GM12872 (cell line): ENCODE data around the gene LTBP4.

Source experiments
- CTCF ChIP-seq: IDR thresholded peaks from 3 replicates; pipeline ENCODE4 v1.5.1; 2011; ENCODE audit warnings: low read depth, mild to moderate bottlenecking, low read length, moderate library complexity; ENCODE audit not compliant: insufficient read depth

The LTBP4 gene

GRCh38 chr19:40617961-40618360 lies 16.8 kb downstream of the LTBP4 start:
- no peak for TF ChIP-seq CTCF

DNA sequence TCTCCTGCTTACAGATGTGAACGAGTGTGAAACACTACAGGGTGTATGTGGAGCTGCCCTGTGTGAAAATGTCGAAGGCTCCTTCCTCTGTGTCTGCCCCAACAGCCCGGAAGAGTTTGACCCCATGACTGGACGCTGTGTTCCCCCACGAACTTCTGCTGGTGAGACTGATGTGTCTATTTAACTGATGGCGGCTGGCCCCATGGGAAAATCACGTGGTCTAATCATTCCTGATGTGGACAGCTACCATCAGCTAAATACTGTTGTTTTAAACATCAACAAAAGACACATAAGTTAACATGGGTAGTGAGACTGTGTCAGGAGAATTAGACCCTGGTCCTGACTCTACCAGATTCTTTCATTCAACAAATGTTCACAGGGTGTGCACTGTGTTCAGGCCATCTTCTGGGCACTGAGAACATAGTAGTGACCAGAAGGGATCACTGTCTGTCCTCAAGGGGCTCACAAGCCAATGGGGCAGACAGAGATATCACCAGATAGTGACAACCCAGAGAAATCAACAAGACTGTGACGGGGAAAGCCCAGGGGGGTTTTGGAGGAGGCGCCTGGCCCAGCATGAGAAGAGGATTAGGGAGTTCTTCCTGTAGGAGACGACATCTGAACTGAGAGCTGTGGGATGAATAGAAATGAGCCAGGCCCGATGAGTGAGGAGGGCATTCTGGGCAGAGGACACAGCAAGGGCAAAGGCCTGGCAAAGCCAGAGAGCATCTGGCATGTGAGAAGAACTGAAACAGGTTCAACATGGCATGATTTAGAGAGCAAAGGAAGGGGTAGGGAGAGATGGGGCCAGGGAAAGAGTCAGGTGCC lies 18.4 kb downstream of the LTBP4 start:
- no peak for TF ChIP-seq CTCF

DNA sequence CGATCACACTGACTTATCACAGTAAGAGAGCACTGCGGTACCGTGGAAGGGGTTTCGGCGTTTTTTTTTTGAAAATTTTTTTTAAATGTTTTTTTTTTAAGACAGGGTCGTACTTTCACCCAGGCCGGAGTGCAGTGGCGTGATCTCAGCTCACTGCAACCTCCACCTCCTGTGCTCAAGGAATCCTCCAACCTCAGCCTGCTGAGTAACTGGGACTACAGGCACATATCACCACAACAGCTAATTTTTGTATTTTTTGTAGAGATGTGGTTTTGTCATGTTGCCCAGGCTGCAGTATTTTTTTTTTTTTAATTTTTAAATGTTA lies 19.0 kb downstream of the LTBP4 start:
- TF ChIP-seq CTCF: no peak

- no peak for TF ChIP-seq CTCF
Observed at GRCh38 chr19:40621283-40621682, 20.1 kb downstream of the LTBP4 start.

DNA sequence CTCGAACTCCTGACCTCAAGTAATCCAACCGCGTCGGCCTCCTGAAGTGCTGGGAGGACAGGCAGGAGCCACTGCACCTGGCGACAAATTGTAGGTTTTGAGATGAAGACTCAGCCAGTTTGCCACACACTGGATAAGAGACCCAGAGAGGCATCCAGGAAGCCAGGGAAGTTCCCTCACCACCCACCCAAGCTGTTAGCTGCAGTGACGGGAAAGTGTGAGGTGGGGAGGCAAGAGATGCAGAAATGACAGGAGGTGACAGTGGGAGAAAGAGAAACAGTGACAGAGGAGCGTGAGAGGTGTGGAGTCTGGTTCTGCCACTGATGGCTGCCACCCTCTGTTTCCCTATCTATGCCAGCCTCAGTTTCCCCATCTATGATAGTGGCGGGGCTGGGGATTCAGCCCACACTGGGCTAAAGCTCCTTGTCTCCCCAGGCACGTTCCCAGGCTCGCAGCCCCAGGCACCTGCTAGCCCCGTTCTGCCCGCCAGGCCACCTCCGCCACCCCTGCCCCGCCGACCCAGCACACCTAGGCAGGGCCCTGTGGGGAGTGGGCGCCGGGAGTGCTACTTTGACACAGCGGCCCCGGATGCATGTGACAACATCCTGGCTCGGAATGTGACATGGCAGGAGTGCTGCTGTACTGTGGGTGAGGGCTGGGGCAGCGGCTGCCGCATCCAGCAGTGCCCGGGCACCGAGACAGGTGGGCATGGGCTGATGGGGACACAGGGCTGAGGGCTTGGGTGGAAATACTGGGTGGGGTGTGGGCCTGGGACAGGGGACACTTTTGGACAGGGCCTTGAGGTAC lies 21.0 kb downstream of the LTBP4 start:
- no peak for TF ChIP-seq CTCF

GRCh38 chr19:40622773-40623075 lies 21.6 kb downstream of the LTBP4 start:
- TF ChIP-seq CTCF: no peak

DNA sequence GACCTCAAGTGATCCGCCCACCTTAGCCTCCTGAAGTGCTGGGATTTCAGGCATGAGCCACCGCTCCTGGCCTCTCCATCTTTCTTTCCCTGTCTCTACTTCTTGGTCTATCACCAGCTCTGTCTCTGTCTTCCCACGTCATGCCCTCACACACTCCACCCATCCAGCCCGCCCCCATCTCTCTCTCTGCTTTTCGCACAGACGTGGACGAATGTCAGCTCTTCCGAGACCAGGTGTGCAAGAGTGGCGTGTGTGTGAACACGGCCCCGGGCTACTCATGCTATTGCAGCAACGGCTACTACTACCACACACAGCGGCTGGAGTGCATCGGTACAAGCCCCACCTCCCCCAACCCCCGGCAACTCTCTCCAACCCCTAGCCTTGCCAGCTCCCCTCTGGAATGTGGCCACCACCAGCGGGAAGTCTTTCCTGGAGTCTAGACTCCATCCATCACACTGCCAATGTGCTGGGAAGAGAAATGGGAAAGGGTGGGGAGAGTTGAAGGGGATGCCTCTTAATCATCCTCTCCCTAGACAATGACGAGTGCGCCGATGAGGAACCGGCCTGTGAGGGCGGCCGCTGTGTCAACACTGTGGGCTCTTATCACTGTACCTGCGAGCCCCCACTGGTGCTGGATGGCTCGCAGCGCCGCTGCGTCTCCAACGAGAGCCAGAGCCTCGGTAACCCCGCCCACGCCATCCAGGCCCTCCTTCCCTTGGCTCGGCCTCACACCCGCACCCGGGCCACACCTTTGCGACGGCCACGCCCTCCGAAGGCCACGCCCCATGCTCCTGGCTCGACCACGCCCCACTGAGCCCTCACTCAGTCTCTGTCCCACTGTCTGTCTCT lies 22.5 kb downstream of the LTBP4 start:
- no peak for TF ChIP-seq CTCF
